HUES64 (cell line): Measurements from ENCODE around the gene C9orf57.
"Not testable (repeated sequence)": the region's sequence is repeated elsewhere in the genome, so short reads cannot be mapped to it uniquely, and the experiment has no call there.

Experiments
- H3K27ac ChIP-seq: 2 replicates; pipeline ENCODE4 v1.7.0; 2013; ENCODE audit warnings: low read depth, low read length, inconsistent platforms
- H3K27me3 ChIP-seq: 2 replicates; pipeline ENCODE4 v1.6.1; 2013; ENCODE audit warnings: mild to moderate bottlenecking, low read length; ENCODE audit not compliant: insufficient read depth
- H3K36me3 ChIP-seq: 2 replicates; pipeline ENCODE4 v1.6.1; 2013; ENCODE audit warnings: mild to moderate bottlenecking, low read length; ENCODE audit not compliant: insufficient read depth
- H3K4me1 ChIP-seq: 2 replicates; pipeline ENCODE4 v1.6.1; 2013; ENCODE audit warnings: mild to moderate bottlenecking, low read length, moderate library complexity; ENCODE audit not compliant: insufficient read depth
- H3K4me3 ChIP-seq: 2 replicates; pipeline ENCODE4 v1.5.1; 2013; ENCODE audit warnings: mild to moderate bottlenecking, low read length, moderate library complexity
- H3K9ac ChIP-seq: 2 replicates; pipeline ENCODE4 v1.6.1; 2013; ENCODE audit warnings: mild to moderate bottlenecking, low read depth, low read length
- H3K9me3 ChIP-seq: 2 replicates; pipeline ENCODE4 v1.6.1; 2013; ENCODE audit warnings: low read depth, low read length; ENCODE audit not compliant: insufficient read depth
- WGBS: fragments of 150-250, 120-280 bp; methylation state at CpG from one replicate; pipeline ENCODE4 v1.1.7; 2013; ENCODE audit warnings: missing lambda C conversion rate; 5-methylcytosine and 5-hydroxymethylcytosine counted together

The C9orf57 gene

DNA sequence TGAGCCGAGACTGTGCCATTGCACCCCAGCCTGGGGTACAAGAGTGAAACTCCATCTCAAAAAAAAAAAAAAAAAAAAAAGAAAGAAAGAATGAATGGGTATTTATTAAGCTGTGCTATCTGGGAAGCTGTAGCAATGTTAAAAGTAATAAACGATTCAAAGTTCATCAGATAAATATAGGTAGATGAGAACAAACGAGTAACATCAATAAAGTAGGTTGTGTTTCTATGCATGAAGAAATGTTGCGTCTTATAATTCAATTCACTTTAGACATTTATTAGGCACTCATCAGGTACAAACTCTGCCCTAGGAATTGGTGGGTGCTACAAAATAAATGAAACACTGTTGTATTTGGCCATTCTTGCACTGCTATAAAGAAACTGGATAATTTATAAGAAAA lies 36.8 kb downstream of the C9orf57 start:
- WGBS = 95% methylated on average over 3 of the region's 4 CpGs
- H3K4me3 ChIP-seq = no peak overlapping the region
- no peaks in the 10 kb centered on the region for H3K4me1 ChIP-seq
- H3K9me3 ChIP-seq = no peaks in the 10 kb centered on the region
- H3K36me3 ChIP-seq = no peaks in the 10 kb centered on the region
- no peak overlapping the region for H3K27ac ChIP-seq
- H3K9ac ChIP-seq = no peak overlapping the region
- H3K27me3 ChIP-seq = no peaks in the 10 kb centered on the region

DNA sequence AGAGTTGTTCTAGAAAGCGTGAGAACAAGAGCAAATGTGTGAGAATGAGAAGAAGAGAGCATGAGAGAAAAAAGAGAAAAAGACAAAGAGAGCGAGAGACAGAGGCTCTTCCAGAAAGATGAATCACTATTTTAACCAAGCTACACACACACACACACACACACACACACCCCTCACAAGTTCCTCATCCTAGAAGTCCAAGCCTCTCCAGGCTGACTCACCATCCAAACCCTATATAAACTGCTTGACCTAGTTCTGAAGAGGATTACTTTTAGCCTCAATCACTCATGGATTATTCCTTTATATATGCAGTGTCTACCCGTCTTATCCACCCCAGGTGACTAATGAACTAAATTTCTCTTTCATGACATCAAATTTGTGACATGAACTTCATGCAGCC lies 37.6 kb downstream of the C9orf57 start:
- Histone ChIP-seq H3K27ac (no peak overlapping the region), H3K27me3 (no peaks in the 10 kb centered on the region), H3K4me3 (no peak overlapping the region), H3K4me1 (no peaks in the 10 kb centered on the region), H3K9me3 (no peaks in the 10 kb centered on the region), H3K36me3 (no peaks in the 10 kb centered on the region), H3K9ac (no peak overlapping the region)
- WGBS = 85% methylated on average over 3 of the region's 3 CpGs

DNA sequence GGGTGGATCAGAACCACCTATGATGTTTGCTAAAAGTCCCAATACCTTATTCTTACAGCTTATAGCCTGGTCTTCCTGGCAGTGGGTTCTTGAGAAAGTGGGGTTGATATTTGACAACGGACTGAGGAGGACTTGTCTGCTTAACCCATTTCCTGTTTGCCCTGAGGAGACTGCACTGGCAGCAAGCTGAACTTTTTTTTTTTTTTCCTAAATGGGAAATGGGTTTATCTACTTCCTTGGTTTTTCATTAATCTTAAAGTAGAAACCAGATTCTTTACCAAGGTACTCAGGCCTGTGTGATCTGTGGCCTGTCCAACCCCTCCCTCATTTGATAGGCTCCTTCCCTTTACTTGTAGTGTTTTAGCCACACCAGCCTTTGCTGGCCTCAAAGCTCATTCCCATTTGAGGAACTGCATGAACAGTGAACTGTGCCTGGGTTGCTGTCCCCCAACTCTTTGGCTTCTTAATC lies 47.1 kb downstream of the C9orf57 start:
- no peaks in the 10 kb centered on the region for H3K4me1 ChIP-seq
- H3K27me3 ChIP-seq = no peaks in the 10 kb centered on the region
- no peaks in the 10 kb centered on the region for H3K9me3 ChIP-seq
- no peak overlapping the region for H3K4me3 ChIP-seq
- H3K36me3 ChIP-seq = no peaks in the 10 kb centered on the region
- WGBS = 80% methylated on average over 1 of the region's 1 CpG
- H3K27ac ChIP-seq = no peak overlapping the region
- H3K9ac ChIP-seq = no peak overlapping the region

DNA sequence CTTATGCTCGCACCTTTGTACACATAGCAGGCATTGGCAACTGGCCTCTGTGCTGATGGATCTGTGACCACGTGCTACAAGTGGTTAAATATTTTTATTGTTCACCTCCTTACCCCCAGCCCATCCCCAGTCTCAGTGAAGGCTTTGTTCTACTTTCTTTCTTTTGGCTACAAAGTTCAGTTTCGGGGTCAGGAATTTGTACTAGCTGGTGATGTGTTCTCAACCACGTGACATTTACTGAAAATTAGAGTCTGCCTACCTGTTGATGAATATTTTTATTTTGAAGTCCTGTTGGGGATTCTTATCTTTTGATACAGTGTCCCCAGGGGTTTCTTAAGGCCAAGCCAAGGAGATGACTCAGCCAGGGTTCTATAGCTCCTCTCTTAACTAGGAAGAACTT lies 47.8 kb downstream of the C9orf57 start:
- WGBS = 92% methylated on average over 4 of the region's 4 CpGs
- H3K4me3 ChIP-seq = no peak overlapping the region
- H3K36me3 ChIP-seq = no peaks in the 10 kb centered on the region
- H3K27me3 ChIP-seq = no peaks in the 10 kb centered on the region
- no peaks in the 10 kb centered on the region for H3K9me3 ChIP-seq
- no peak overlapping the region for H3K9ac ChIP-seq
- H3K27ac ChIP-seq = no peak overlapping the region
- 0 out of 2 replicates have a peak, but pooled peaks cover 6% of the 10 kb centered on the region for H3K4me1 ChIP-seq

DNA sequence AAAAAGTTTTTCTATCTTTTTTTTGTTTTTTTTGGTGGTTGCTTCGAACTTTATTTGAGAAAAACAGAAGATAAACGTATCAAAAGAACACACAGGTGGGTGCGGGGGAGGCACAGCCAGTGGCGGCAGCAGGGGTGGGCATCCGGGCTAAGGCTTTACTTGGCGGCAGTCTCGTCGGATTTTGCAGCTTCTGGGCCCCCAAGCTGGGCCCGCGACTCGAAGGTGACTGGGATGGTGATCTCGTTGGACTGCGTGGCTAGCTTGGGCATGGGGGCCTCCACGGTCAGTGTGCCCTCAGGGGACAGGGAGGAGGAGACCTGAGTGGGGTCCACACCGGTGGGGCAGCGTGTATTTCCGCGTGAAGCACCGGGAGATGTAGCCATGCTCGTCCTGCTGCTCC lies 52.7 kb downstream of the C9orf57 start:
- not testable (repeated sequence) for H3K9me3 ChIP-seq, H3K27ac ChIP-seq
- WGBS = 90% methylated on average over 19 of the region's 20 CpGs

DNA sequence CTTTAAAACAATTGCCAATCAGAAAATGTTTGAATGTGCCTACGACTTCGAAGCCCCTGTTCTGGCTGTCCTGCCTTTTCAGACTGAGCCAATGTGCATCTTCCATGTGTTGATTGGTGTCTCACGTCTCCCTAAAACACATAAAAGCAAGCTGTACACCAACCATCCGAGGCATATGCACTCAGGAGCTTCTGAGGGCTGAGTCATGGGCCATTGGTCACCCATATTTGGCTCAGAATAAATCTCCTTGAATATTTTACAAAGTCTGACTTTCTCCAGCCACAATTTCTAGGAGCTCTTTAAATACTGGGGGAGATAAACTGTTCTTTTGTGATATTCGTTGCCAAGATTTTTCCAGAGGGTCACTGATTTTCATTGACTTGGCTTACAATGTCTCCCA lies 53.9 kb downstream of the C9orf57 start:
- no peak overlapping the region for H3K27ac ChIP-seq
- H3K27me3 ChIP-seq = no peaks in the 10 kb centered on the region
- no peaks in the 10 kb centered on the region for H3K36me3 ChIP-seq
- 82% methylated on average over 5 of the region's 5 CpGs for WGBS
- H3K4me1 ChIP-seq = peaks cover 15% of the 10 kb centered on the region
- no peak overlapping the region for H3K4me3 ChIP-seq
- H3K9me3 ChIP-seq = peaks cover 4% of the 10 kb centered on the region; the same call in 1 of the 2 replicates
- H3K9ac ChIP-seq = no peak overlapping the region

More for the DNA sequence above, 52.7 kb downstream of the C9orf57 start:
- H3K4me3 ChIP-seq, H3K27me3 ChIP-seq, H3K36me3 ChIP-seq, H3K9ac ChIP-seq: not testable (repeated sequence)
- H3K4me1 ChIP-seq = peaks cover 15% of the 10 kb centered on the region

DNA sequence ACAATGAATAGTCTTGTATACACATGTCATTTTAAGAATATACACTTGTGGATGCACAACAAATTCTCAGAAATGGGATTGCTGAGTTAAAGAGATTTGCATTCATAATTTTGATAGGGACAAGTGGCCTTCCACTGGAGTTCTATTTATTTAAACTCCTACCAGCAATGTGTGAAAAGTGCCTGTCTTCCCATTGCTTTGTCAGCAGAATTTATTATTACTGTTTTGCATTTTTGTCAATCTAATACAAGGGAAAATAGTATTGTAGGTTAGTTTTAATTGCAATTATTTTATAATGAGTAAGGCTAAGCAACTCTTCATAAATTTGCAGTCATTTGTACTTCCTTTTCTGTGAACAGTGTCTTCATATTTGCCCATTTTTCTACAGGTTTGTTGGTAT lies 55.0 kb downstream of the C9orf57 start:
- Histone ChIP-seq H3K4me3 (no peak overlapping the region), H3K4me1 (peaks cover 15% of the 10 kb centered on the region), H3K9ac (no peak overlapping the region), H3K36me3 (no peaks in the 10 kb centered on the region), H3K27me3 (no peaks in the 10 kb centered on the region), H3K9me3 (peaks cover 13% of the 10 kb centered on the region), H3K27ac (no peak overlapping the region)
